Stimulated activated CD8-positive, alpha-beta memory T cell treated with anti-CD3 and anti-CD28 coated beads, Interleukin-7, amount 100 ng/mL, for 4 hours (primary cell): ENCODE measurements around the gene RBM6.
A peak's percentile ranks its signal among the peaks of the same experiment; 100 is the strongest.

ENCODE experiments used
- DNase-seq, 2 donors: peaks; one replicate each; pipeline ENCODE4 v3.0.0-alpha.2; 2020; ENCODE audit warnings: low read depth in 2 of 2

Gene RBM6

DNA sequence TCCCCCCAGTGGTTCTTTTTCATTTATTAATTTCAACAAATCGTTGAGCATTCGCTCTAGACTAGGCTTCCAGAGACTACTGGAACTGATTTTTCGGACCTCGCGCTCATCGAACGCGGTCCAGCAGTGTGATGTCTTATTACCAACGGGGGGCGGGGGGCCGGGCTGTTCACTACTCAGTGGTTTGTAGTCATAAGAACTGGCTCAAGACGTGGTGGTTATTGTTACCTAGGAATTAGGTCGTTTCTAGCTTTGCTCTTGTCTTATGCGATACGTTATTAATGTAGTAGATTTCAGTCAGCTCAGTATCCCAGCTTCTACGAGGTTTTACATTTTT is 149.6 kb downstream of the RBM6 start:
- DNase-seq = no peak

DNA sequence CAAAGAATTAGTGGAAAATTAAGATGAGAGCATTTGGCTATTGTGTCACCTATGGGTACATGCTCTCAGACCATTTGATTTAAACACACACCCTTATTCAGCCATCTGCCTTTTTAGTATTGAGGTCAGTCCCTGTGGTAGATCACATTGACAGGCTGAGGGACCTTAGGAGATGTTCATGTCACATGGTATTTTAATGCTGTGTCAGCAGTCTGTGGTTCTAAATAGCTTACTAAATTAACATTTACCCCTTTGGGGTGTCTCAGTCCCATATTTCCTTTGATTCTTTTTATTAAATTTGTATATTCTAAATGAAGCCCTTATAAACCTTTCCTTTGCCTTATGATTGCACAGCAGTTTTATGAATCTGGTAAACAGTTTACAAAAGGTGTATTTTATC is 151.0 kb downstream of the RBM6 start:
- DNase-seq = no peak

DNA sequence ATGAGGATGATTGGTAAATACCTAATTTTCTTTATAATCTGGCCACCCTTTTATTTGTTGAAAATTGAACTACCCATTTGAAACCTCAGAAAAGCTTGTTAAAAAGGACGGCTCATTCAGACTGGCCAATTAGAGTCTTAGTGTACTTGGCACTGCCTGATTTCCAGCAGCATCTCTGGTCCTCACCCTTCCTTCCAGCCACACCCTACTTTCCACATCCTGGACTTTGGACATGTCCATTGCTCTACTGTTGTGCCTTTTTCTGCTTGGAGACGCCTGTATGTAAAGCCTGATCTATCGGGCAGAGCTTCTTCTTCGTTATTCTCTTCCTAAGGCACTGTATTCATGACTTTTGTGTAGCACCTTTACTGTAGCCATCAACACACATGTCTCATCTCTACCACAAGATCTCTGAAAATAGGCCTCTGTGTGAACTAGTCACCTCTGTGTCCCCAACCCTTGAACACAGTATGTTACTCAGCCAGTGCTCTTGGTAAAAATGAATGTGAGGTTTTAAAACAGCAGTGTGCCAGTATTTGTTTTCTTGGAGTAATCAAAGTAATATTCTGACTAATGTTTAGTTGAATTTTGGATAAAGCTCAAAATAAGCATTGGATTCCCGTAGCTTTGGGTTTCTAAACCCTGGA is 155.5 kb downstream of the RBM6 start:
- no peak for DNase-seq

DNA sequence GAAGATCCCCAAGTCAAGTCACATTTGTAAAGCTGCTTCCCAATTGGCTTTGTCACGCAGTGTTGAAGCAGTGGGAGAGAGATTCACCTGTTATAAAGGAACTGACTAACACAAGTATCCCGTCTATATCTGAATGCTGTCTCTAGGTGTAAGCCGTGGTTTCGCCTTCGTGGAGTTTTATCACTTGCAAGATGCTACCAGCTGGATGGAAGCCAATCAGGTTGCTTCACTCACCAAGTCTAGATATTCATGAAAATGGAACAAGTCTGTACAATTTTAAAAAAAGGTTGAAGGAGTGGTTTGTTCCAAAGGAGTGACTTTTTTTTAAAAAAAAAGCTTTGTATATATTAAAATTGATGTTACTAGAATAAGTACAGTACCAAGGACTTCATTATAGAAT is 160.4 kb downstream of the RBM6 start:
- no peak for DNase-seq

DNA sequence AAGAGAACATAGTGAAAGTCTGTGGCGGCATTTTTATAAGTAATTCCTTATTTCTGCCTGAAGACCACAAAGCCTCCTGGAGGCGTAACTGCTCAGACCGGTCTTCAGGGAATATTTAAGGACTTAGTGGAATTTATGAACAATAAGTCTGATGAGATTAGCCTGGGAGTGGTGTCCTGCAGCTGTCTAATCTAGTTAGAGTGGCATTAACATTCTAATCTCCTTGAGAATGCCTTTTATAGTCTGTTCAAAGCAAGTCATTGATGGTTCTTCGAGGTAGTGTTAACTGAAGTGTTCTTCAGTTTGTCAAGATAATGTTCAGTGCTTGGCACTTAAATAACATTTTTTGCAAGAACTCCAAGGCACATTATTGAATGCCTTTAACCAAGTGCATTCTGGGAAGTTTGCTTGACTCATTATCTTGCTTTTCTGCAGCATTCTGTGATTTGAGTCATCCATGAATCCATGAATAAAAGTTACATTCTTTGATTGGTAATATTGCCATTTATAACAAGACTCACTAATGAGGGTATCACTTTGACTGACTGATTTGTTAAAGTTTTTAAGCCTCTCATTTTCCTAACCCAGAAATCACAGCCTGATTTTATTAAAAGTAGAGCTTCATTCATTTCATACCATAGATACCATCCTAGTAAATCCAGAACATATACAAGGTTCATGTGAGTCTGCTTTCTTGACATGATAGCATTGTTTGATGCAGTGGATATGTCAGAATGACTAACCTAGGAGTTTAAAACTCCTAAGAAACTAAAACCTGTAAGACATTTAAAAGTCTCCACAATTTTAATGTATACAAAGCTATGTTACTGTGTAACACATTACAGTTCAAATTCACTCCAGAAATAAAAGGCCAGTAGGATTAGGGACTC is 161.3 kb downstream of the RBM6 start:
- DNase-seq = no peak

DNA sequence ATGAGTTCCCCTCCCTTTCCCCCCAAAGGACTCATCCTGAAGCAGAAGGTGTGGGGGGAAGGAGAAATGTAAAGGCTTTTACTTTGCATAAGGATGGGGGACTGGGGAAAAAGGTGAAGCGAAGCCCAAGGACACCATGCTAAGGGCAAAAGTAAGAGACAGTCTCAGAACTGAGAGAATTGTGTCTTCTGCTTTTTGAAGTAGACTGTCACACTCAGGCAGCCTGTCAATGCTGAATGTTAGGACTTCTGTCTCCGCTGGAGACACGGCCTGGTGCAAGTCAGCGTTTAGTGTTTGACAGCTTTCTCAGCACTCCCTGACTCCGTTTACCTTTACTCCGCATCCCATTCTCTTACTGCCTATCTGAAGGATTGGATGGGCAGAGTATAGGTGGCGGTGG is 162.6 kb downstream of the RBM6 start:
- DNase-seq = no peak

DNA sequence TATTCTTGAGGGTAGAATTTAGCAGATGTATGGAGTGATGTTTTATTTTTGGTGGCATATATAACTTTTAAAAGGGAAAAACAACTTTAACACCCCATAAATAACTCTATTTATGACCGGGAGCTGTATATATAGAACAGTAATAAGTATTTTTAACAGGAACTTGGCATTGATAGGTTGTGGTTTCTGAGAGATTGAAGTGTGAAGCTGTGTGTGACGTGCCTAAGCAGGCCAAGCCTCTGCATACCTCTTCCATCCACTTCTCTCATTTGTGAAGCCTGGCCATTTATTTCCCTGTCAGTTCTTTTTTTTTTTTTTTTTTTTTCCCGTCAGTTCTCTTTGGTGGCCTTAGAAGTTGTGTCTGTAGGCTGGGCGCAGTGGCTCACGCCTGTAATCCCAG is 171.8 kb downstream of the RBM6 start:
- DNase-seq = no peak

DNA sequence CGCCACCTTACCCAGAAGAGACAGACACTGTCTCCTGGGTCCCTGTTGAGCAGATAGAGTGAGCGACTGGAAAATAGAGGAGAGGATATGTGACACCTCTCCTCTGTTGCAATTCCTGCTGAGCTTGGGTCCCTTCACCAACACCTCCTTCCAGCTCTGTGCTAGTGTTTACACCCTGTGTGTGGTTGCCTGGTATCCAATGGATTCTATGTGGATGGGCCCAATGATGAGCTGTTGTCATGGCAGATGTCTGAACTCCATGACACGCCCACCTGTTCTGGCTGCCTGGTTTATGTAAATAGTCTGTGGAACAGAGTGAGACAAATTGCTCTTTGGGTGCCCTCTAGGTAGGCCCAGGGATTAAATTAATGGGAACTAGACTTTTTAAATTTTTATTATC is 172.5 kb downstream of the RBM6 start:
- no peak for DNase-seq

DNA sequence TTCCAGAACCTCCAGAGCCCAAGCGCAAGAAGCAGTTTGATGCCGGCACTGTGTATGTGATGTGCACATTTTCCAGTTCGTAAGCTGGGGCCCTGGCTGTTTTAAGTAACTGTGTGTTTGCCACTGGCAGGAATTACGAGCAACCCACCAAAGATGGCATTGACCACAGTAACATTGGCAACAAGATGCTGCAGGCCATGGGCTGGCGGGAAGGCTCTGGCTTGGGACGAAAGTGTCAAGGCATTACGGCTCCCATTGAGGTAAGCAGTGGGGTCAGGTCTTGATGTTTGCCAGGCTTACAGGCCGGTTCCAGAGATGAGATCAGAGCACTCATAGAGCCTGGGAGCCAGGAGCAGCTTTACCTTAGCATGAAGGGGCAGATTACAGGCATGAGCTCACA is 177.2 kb downstream of the RBM6 start:
- no peak for DNase-seq

DNA sequence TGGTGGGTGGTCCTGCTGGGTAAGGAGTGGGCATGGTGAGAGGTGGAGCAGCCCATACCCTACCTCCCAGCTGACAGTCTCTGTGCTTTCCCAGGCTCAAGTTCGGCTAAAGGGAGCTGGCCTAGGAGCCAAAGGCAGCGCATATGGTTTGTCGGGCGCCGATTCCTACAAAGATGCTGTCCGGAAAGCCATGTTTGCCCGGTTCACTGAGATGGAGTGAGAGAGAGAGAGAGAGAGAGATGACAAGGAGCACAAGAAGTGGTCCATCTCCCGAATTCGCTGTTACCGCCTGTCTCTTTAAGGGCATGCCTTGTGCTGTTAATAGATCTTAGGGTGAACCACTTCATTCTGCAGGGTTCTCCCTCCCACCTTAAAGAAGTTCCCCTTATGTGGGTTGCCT is 178.3 kb downstream of the RBM6 start:
- DNase-seq = no peak

DNA sequence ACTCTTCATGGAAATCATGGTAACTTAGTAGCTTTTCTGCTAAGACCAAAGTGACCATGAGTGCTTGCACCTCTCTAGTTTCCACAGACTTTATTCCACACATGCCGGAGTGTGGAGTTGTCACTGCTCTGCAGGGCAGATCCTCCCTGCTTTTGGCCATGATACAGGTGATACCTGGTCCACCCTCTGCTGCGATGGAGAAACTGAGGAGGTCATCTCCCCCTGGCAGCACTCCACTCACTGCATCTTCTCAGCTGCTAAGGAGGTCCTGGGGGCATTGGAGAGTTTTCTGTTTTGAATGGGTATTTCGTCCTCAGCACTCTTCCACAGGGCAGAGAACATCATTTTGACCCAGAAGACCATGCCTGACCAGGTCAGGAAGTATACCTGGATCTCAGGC is 179.8 kb downstream of the RBM6 start:
- no peak for DNase-seq

DNA sequence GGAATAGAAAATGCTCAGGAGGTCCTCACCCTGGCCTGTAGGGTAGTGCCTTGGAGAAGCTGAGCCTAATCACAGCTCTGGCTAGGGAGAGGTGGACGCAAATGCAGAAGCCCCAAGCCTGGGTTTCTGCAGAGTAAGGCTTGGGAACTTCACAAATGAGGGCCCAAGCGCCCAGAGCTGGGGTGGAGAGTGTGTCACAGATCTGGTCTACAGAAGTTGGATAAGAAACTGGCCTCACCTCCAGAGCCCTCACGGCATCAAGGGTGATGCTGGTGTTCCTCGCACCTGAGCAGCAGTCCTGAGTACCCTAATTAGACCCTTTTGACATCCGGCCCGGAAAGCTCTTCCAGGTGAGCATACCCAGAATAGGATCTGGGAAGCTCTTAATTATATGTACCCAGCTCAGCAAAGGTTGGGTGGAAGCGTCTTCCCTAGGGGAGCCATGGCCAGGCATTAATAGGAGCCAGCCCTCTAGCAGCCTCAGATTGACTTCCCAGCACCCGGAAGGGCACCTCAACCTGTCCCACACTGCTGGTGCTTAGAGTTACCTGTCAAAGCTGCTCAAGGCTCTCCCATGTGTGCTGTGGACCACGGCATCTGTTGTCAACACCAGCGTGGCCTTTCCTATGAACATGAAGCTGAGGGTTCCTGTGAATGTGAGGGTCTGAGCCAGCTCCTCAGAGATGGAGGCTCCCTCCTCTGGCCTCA is 180.6 kb downstream of the RBM6 start:
- DNase-seq = no peak

DNA sequence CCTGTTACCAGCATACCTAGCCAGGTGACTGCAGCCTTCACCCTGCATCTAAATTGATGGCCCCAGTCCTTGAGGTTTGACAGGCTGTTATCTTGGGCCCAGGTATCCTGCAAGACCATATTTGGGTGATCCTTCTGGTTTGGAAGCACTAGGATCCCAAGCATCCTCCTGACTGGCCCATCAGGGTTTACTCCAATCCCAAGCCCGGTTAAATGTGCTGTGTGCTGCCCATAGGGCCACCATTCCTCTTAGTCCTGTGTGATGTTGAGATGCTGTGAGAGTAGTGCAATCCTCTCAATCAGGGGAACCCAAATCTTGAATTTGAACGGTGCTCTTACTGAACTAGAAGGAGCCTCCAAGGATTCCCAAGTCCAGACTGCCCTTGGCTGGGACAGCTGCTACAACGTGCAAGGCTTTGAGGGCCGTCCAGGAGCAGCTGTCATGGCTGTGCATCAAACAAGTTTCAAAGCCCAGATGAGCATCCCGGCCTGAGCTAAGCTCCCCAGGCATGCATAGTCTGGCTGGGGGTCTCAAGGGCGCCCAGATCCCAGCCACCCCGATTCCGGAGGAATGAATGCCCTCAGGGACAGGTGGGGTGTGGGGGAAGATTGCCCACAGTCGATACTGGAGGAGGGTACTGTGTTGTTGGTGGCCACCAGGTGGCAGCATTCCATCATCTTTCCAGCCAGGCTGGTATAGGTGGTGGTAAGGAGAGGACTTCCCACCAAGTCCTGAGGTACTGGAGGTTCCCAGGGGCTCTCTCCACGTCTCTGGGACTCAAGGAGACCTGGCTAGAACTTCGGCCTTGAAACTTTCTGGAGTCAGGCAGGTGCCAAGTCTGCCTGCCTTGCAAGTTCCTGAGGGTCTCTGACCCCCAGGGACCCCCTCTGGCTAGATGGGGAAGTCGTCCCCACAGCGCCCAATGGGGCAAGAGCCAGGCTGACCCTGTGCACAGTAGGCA is 181.4 kb downstream of the RBM6 start:
- peak; percentile 33 to 50 for DNase-seq

DNA sequence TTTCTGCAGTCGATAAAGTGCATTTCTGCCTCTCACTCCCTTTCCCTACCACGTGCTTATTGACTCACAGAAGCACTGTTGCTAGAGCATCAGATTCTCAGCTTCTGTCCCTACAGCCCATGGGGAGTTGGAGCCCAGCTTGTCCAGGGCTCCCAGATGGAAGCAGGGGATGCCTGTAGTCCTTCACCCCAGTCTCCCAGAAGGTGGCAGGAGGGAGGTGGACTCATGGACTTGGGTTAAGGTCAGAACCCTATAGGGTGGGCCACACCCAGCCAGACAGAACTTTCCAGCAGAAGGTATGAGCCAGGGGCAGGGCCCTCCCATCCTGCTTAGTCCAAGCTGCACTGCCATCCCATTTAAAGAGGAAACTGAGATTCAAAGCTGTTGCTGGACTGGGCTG is 182.1 kb downstream of the RBM6 start:
- no peak for DNase-seq

DNA sequence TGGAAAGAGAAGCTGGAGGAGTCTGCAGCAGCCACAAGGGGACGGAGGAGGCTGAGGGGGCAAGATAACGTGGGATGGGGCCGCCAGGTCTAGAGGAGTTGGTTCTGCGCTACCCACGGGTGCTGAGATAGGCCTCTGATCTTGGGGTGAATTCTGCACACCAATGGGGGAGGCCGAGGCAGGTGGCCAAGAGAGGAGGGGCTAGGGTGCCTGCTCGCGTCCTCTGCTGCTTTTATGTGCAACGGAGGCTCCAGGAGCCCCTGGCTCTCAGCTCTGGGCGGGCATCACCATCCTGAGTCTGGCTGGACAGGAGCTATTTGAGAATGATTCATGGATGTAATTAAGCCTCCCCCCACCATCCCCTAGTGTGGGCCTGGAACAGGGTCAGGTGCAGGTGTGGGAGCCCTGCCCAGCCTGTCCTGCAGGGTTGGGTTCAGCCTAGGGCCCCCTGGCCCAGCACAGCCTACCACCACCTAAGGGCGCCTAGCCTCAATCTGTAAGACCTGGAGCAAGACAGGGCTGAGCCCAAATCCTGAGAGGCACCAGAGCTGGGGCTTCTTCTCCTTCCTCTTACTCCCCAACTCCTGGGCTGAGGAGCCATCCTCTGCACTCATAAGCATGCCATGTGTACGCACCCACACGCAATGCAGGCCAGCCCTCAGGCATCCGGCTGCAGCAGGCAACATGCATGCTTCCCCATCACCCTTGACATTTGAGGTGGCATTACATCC is 182.9 kb downstream of the RBM6 start:
- DNase-seq = no peak

DNA sequence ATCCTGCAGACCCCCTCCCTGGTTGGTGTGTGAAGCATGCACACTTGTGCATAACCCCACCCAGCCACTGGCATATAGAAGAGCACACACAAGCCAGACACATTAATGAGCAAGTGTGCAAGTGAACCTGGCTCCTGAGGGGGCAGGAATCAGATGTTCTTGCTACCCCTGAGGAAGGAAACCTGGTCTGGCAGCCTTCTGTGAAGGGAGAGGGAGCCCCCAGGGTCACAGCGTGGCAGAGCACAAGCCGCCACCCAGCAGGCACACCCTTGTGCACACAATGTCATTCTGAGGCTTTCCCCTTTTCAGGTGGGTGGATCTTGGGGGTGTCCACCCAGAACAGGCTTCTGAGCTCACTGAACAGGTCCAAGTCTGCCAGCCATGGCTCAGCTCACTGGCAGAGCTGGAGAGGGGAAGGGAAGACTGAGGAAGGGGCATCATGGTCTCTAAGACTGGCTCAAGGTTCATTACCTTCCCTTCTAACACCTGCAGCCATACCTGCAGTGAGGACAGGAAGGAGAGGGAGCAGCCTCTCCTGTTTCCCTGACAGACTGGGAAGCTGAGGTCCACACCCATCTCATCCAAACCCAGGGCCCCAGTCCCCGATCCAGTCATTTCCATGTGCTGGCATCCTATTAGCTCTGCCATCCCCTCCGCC is 183.6 kb downstream of the RBM6 start:
- no peak for DNase-seq

DNA sequence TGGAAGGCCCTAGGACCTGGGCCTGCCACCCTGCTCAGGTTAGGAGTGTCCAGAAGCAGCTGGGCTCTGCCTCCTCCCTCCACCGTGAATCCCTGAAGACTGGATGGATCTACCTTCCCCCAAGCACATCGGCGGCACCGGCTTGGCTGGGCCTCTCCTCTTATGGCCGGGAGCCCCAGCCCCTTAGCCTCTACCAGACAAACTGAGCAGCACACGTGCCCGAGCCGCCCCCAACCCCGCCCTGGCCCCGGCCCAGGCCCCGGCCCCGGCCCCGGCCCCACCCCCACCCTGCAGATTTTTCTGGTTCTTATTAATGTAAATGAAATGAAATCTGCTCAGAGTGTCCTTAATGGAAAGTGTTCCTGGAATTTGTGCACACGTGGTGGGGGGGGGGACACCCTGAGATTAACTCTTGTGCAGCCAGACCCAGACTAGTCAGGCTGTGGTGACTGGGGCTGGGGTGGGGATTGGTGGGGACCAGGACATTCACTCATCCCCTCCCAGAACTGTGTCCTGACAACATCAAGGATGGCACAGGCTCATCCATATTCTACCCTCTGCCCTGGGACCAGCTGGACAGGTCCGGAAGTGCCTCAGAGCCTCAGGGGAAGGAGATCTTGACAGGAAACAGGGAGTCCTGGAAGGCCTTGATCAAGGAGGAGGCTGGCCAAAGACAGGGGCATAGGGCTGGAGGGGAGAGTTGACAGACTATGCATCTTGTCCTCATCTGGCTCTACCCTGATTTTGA is 184.3 kb downstream of the RBM6 start:
- no peak for DNase-seq

DNA sequence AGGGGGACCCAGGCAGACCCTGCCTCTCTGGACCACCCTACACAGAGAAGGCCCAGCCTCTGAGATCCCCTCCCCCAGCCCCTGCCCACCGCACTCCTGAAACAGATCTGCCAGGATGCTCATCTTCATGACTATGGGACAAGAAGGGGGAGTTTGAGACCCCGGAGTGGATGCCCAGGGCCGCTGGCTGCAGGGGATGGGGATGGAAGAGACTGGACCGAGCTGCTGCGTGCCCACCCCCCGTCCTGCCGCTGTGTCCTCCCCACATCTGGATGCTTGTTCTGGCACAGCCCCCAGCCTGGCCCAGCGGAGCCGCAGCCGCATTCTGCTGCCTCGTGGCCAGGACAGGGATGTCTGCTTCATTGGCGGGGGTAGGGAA is 184.8 kb downstream of the RBM6 start:
- DNase-seq = no peak

DNA sequence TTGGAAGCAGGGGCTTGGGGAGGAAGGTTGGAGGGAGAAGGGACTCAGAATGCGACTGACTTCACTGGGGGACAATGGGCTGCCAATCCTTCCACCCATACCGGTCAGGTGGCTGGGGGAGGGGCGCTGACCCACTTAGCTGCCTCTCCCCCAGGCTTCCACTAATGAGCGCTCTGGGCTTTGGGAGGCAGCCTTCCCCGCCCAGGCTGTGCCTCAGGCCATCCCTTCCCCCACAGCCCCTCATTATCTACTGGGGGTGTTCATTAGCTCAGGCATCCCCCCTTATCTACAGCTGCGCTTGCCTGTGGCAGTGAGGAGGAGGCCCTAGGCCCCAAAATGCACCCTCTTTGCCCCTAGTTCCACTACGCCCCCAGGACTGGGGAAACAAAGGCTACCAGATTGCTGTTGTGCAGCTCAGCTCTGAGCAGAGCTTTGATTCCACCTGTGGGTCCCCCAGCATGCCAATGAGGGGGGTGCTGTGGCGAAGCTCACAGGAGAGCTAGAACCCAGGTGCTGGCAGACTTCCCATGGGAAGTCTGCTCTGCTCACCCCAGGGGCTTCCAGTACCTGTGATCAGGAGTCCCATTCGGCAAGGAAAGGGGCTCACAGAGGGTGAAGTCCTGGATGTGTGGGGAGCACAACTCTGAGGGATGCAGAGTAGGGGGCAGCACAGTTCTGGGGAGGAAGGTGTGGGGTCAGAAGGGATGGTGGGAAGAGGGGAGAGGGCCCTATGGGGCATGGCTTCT is 185.8 kb downstream of the RBM6 start:
- DNase-seq = no peak
